Kidney (tissue), 14 donors: ENCODE measurements around the gene CPB2. TPM values are rescaled to one million over a fixed set of nuclear protein-coding genes. Genes with fewer than 3 reads are reported as not detected.

Experiments
- DNase-seq, 5 donors: peaks; one replicate each; pipeline ENCODE4 v3.0.0-alpha.2; 2013 to 2020
- FAIRE-seq: peaks from 2 replicates; lab custom pipeline; 2012; peaks lifted over from hg19 to GRCh38; lab: Jason Lieb, UNC
- H3K27ac ChIP-seq, 2 donors: one replicate each; pipeline ENCODE4 v1.7.0; 2013; ENCODE audit warnings: low read depth in 2 of 2, low read length in 2 of 2, inconsistent platforms in 1 of 2
- H3K27me3 ChIP-seq: one replicate; pipeline ENCODE4 v1.7.1; 2013; ENCODE audit warnings: low read length, inconsistent platforms; ENCODE audit not compliant: control insufficient read depth, insufficient read depth
- H3K36me3 ChIP-seq, 3 donors: one replicate each; pipeline versions ENCODE4 v1.7.0 to v1.7.1; 2013; ENCODE audit warnings: low read length in 3 of 3, control low read depth in 1 of 3, inconsistent platforms in 1 of 3; ENCODE audit not compliant: insufficient read depth in 3 of 3, control insufficient read depth in 2 of 3
- H3K4me1 ChIP-seq, 3 donors: one replicate each; pipeline versions ENCODE4 v1.7.0 to v1.7.1; 2013; ENCODE audit warnings: low read length in 3 of 3, inconsistent platforms in 1 of 3, low read depth in 1 of 3; ENCODE audit not compliant: control insufficient read depth in 2 of 3, insufficient read depth in 2 of 3
- H3K4me3 ChIP-seq, 3 donors: one replicate each; pipeline versions ENCODE4 v1.7.0 to v1.8.1; 2013; ENCODE audit warnings: low read length in 3 of 3, control low read depth in 1 of 3, inconsistent platforms in 1 of 3
- H3K9ac ChIP-seq, 3 donors: one replicate each; pipeline versions ENCODE4 v1.7.0 to v1.7.1; 2013; ENCODE audit warnings: low read length in 3 of 3, control low read depth in 1 of 3, inconsistent platforms in 1 of 3
- H3K9me3 ChIP-seq, 3 donors: one replicate each; pipeline versions ENCODE4 v1.7.0 to v1.7.1; 2013; ENCODE audit warnings: low read length in 3 of 3, control low read depth in 1 of 3, inconsistent platforms in 1 of 3; ENCODE audit not compliant: control insufficient read depth in 2 of 3, insufficient read depth in 1 of 3
- CTCF ChIP-seq: IDR thresholded peaks from 3 replicates; pipeline ENCODE4 v1.5.1; 2012; ENCODE audit warnings: mild to moderate bottlenecking, moderate library complexity, borderline replicate concordance; ENCODE audit not compliant: insufficient read depth; ENCODE audit errors: extremely low read depth
- intact Hi-C: fragments of 100-400 bp; cut with DNase I; formaldehyde crosslinking; loops from one replicate; pipeline ENCODE4 v1.11.1; 2022
- polyA plus RNA-seq: library from polyadenylated mRNA; stranded (reverse); fragments of 350-450 nt; fragmentation: Illumina TruSeq; extraction: RNeasy Lipid Tissue Mini Kit (QIAGEN cat#74804); gene quantifications from one replicate; pipeline ENCODE4 v1.2.3, GENCODE V29; 2014; ENCODE audit warnings: low read depth, low replicate concordance; ENCODE audit not compliant: insufficient read depth
- total RNA-seq: library from RNA; stranded (reverse); fragmentation: NEBNext Ultra II Directional; extraction: Animal tissue kit (Norgen Biotek cat#: 25700); gene quantifications from one replicate; pipeline ENCODE4 v1.2.1, GENCODE V29; 2021
- donor health status: control.
- donor health status: control.
- donor health status: control.
- donor health status: control.
- donor health status: control.
- donor health status: DM: yes; HTN: yes; CAD: no.
- donor health status: Normal renal cell carcinoma (clear cell type).

Gene CPB2
- total and polyA plus RNA-seq, 2 donors from 2014 or later: not detected

GRCh38 chr13:46016216-46016615 is 88.6 kb downstream of the CPB2 start:
- no peak overlapping the region for H3K4me3 ChIP-seq
- no peaks in the 10 kb centered on the region for H3K9me3 ChIP-seq
- H3K27me3 ChIP-seq: no peaks in the 10 kb centered on the region
- intact Hi-C loops: no loop called here
- no peak overlapping the region for H3K27ac ChIP-seq
- FAIRE-seq (no peak), DNase-seq (no peak)
- peaks cover 4 to 30% (median 6%) of the 10 kb centered on the region in 3 donors for H3K36me3 ChIP-seq
- no peak for TF ChIP-seq CTCF
- H3K9ac ChIP-seq: no peak overlapping the region
- H3K4me1 ChIP-seq: no peaks in the 10 kb centered on the region

- no peak for TF ChIP-seq CTCF
- Histone ChIP-seq H3K27me3 (no peaks in the 10 kb centered on the region), H3K9ac (no peak overlapping the region), H3K27ac (no peak overlapping the region), H3K9me3 (no peaks in the 10 kb centered on the region), H3K4me1 (no peaks in the 10 kb centered on the region), H3K36me3 (peaks cover 4 to 30% (median 8%) of the 10 kb centered on the region in 3 donors), H3K4me3 (no peak overlapping the region)
- no peak for DNase-seq
- intact Hi-C loops: no loop called here
- no peak for FAIRE-seq
Measured at GRCh38 chr13:46015366-46015765, 89.5 kb downstream of the CPB2 start.

- FAIRE-seq: no peak
- no peak overlapping the region for H3K9ac ChIP-seq
- H3K27me3 ChIP-seq: no peaks in the 10 kb centered on the region
- no peak overlapping the region for H3K4me3 ChIP-seq
- intact Hi-C loops: no loop called here
- no peak overlapping the region for H3K27ac ChIP-seq
- no peak for DNase-seq
- peaks cover 4 to 30% (median 11%) of the 10 kb centered on the region in 3 donors for H3K36me3 ChIP-seq
- TF ChIP-seq CTCF: no peak
- H3K4me1 ChIP-seq: no peaks in the 10 kb centered on the region
- no peaks in the 10 kb centered on the region for H3K9me3 ChIP-seq
Measured at GRCh38 chr13:46012404-46012803, 92.4 kb downstream of the CPB2 start.

- Histone ChIP-seq H3K27ac (no peak overlapping the region), H3K36me3 (peaks cover 0 to 23% (median 6%) of the 10 kb centered on the region in 3 donors), H3K4me1 (no peaks in the 10 kb centered on the region), H3K9ac (no peak overlapping the region), H3K9me3 (no peaks in the 10 kb centered on the region), H3K4me3 (no peak overlapping the region), H3K27me3 (no peaks in the 10 kb centered on the region)
- intact Hi-C loops: no loop called here
- DNase-seq: peak in 1 of 5 donors; percentile 39
- FAIRE-seq: peak; percentile 8
- TF ChIP-seq CTCF: no peak
Measured at GRCh38 chr13:46010148-46010547, 94.7 kb downstream of the CPB2 start.
